Naive thymus-derived CD4-positive, alpha-beta T cell (primary cell): Measurements from ENCODE around the gene NTRK3. TPM values are rescaled to one million over a fixed set of nuclear protein-coding genes. Genes with fewer than 3 reads are reported as not detected.

ENCODE experiments used
- ATAC-seq: fragments of 150-1000 bp; cut with Tn5 transposase; 2 replicates; pipeline ENCODE4 v1.10.0; 2021; ENCODE audit warnings: mild to moderate bottlenecking, moderate library complexity
- CTCF ChIA-PET: fragments of 350-600 bp; sonication (Branson Sonifier 250); formaldehyde crosslinking; loops from one replicate; lab custom pipeline; 2021; ENCODE audit warnings: antibody characterized with exemption; lab: Charles Lee
- POLR2A ChIA-PET: fragments of 350-600 bp; sonication (Branson Sonifier 250); formaldehyde crosslinking; loops from one replicate; lab custom pipeline; 2021; ENCODE audit warnings: antibody characterized with exemption, inconsistent platforms; lab: Charles Lee
- DNase-seq, 9 donors: peaks; one replicate each; pipeline versions ENCODE4 v3.0.0 to v3.0.0-alpha.2; 2020 to 2022; ENCODE audit warnings: mixed read lengths in 1 of 9
- H3K27ac ChIP-seq: one replicate; pipeline ENCODE4 v1.7.0; 2013; ENCODE audit warnings: mild to moderate bottlenecking, low read depth, low read length, moderate library complexity
- H3K27me3 ChIP-seq, 2 donors: one replicate each; pipeline ENCODE4 v1.7.0; 2013; ENCODE audit warnings: low read length in 2 of 2, mild to moderate bottlenecking in 2 of 2, moderate library complexity in 2 of 2; ENCODE audit not compliant: control insufficient read depth in 2 of 2, insufficient read depth in 2 of 2
- H3K36me3 ChIP-seq, 3 experiments: 1 replicate in 2 of 3; 2 replicates in 1 of 3; pipeline ENCODE4 v1.7.0; 2013; ENCODE audit warnings: low read length in 3 of 3, mild to moderate bottlenecking in 3 of 3, moderate library complexity in 1 of 3; ENCODE audit not compliant: insufficient read depth in 3 of 3, control insufficient read depth in 2 of 3
- H3K4me1 ChIP-seq, 2 donors: one replicate each; pipeline ENCODE4 v1.7.0; 2013; ENCODE audit warnings: low read length in 2 of 2, mild to moderate bottlenecking in 2 of 2, moderate library complexity in 1 of 2; ENCODE audit not compliant: control insufficient read depth in 2 of 2, insufficient read depth in 2 of 2
- H3K4me3 ChIP-seq: 2 replicates; pipeline ENCODE4 v1.7.0; 2013; ENCODE audit warnings: mild to moderate bottlenecking, low read length
- H3K9me3 ChIP-seq, 3 experiments: 1 replicate in 2 of 3; 2 replicates in 1 of 3; pipeline ENCODE4 v1.7.0; 2013; ENCODE audit warnings: low read length in 3 of 3; ENCODE audit not compliant: control insufficient read depth in 2 of 3
- H3K27ac Mint-ChIP-seq, 9 donors: one replicate each; pipeline ENCODE4 v1.8.0; 2020 to 2022; ENCODE audit warnings: mixed read lengths in 9 of 9, mild to moderate bottlenecking in 8 of 9, moderate library complexity in 5 of 9, inconsistent platforms in 2 of 9
- H3K27me3 Mint-ChIP-seq, 5 donors: one replicate each; pipeline ENCODE4 v1.8.0; 2021 to 2022; ENCODE audit warnings: mixed read lengths in 5 of 5, mild to moderate bottlenecking in 1 of 5
- H3K36me3 Mint-ChIP-seq, 5 donors: one replicate each; pipeline ENCODE4 v1.8.0; 2020 to 2022; ENCODE audit warnings: mixed read lengths in 5 of 5, mild to moderate bottlenecking in 3 of 5, inconsistent platforms in 1 of 5
- H3K4me1 Mint-ChIP-seq, 7 donors: one replicate each; pipeline ENCODE4 v1.8.0; 2020 to 2022; ENCODE audit warnings: mixed read lengths in 7 of 7, mild to moderate bottlenecking in 3 of 7, inconsistent platforms in 1 of 7
- H3K4me3 Mint-ChIP-seq, 10 donors: one replicate each; pipeline ENCODE4 v1.8.0; 2020 to 2022; ENCODE audit warnings: mild to moderate bottlenecking in 10 of 10, mixed read lengths in 10 of 10, moderate library complexity in 6 of 10, inconsistent platforms in 2 of 10
- H3K9me3 Mint-ChIP-seq, 11 donors: one replicate each; pipeline ENCODE4 v1.8.0; 2020 to 2022; ENCODE audit warnings: mixed read lengths in 11 of 11, mild to moderate bottlenecking in 4 of 11, inconsistent platforms in 1 of 11, moderate library complexity in 1 of 11
- intact Hi-C, 2 donors: fragments of 100-400 bp; cut with micrococcal nuclease; formaldehyde crosslinking; loops; one replicate each; pipeline ENCODE4 v1.15.1; 2023
- polyA plus RNA-seq, 2 donors: library from polyadenylated mRNA; unstranded; fragments of 300-500 nt; fragmentation: Illumina TruSeq; gene quantifications; one replicate each; pipeline ENCODE4 v1.2.3, GENCODE V29; 2021
- total RNA-seq, 6 experiments: library from RNA in 5 of 6; stranded (reverse) in 5 of 6; gene quantifications; 1 replicate in 5 of 6; 2 replicates in 1 of 6; pipeline ENCODE4 v1.2.3 and lab custom pipeline; 2021 to 2026

Gene NTRK3
- total and polyA plus RNA-seq, 7 experiments from 2014 or later: 0.05 to 0.78 TPM; not detected in 5

DNA sequence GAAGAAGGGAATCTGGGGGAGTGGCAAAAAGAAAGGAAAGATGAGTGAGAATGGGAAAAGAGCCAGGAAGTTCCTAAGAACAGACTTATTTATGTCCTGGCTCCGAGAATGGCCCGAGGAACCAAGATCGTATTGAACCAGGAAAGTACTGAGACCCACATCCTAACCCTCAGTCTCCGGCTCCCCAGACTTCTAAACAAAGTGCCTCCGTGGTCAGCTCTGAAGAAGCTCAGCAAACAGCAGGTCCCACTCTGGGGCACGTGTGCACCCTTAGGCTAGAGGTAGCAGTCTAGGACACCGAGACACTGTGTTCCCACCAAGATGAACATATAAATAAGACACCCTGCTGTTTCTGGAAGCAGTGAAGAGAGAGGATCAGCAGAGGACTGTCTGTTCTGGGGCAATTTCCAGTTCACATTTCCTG is 307.4 kb downstream of the NTRK3 start:
- ChIA-PET POLR2A (no interaction called here), CTCF (no interaction called here)
- H3K9me3 Mint-ChIP-seq: peaks cover 0 to 3% (median 0%) of the 10 kb centered on the region in 11 donors
- H3K27me3 ChIP-seq: no peaks in the 10 kb centered on the region
- intact Hi-C loops: no loop called here
- H3K4me1 Mint-ChIP-seq: peaks cover 0 to 1% (median 0%) of the 10 kb centered on the region in 7 donors
- H3K4me1 ChIP-seq: no peaks in the 10 kb centered on the region
- no peak for ATAC-seq
- DNase-seq: no peak
- no peak overlapping the region for H3K27ac ChIP-seq
- no peak overlapping the region for H3K27ac Mint-ChIP-seq
- H3K36me3 Mint-ChIP-seq: no peaks in the 10 kb centered on the region
- no peak overlapping the region for H3K4me3 ChIP-seq
- peaks cover 0 to 3% (median 0%) of the 10 kb centered on the region in 5 donors for H3K27me3 Mint-ChIP-seq
- H3K9me3 ChIP-seq: no peaks in the 10 kb centered on the region
- no peak overlapping the region for H3K4me3 Mint-ChIP-seq
- no peaks in the 10 kb centered on the region for H3K36me3 ChIP-seq

DNA sequence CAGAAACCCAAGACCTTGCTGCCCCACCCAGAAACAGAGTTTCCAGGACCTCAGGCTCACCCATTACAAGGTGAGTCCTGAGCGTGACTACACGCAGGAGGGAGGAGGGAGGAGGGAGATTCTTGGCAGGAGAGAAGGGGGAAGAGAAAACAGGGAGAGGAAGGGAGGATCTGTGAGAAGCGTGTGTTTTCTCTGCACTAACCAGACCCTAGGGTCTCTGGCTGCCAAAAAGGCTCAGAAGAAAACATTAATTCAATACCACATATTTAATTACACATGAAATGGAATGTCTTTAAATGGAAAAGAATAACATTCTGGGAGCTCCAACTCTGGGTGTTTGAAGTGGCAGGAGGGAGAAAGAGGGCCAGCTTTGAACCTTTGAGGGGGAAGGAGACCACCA is 309.0 kb downstream of the NTRK3 start:
- no peak overlapping the region for H3K27ac Mint-ChIP-seq
- H3K36me3 Mint-ChIP-seq: no peaks in the 10 kb centered on the region
- CTCF ChIA-PET: no interaction called here

DNA sequence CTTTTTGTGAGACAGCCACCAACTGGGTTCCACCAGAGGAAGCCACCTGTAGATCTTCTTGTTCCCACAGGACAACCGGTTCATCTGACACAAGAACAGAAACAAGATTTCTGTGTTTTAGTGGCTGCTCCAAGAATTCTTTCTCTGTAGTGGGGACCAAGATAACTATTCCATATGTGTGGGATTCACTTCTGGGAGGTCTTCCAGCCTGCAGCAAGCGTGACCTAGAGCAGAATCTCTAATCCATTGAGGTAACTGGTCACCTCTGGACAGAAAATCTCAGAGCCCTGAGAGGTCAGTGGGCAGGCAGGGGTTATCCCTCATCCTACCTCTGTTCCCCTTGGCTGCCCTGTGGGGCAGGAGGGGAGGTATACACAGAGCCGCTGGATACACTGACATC is 311.3 kb downstream of the NTRK3 start:
- no peak overlapping the region for H3K4me3 ChIP-seq
- Mint-ChIP-seq H3K36me3 (no peaks in the 10 kb centered on the region), H3K9me3 (peaks cover 0 to 1% (median 0%) of the 10 kb centered on the region in 11 donors), H3K4me1 (peaks cover 0 to 1% (median 0%) of the 10 kb centered on the region in 7 donors), H3K27ac (no peak overlapping the region), H3K27me3 (peaks cover 0 to 4% (median 0%) of the 10 kb centered on the region in 5 donors), H3K4me3 (no peak overlapping the region)
- CTCF ChIA-PET: no interaction called here
- intact Hi-C loops: no loop called here
- H3K27me3 ChIP-seq: no peaks in the 10 kb centered on the region
- H3K36me3 ChIP-seq: no peaks in the 10 kb centered on the region
- no peaks in the 10 kb centered on the region for H3K9me3 ChIP-seq
- no peak for ATAC-seq
- H3K4me1 ChIP-seq: no peaks in the 10 kb centered on the region
- POLR2A ChIA-PET: no interaction called here
- H3K27ac ChIP-seq: no peak overlapping the region
- no peak for DNase-seq

More for the DNA sequence above, 309.0 kb downstream of the NTRK3 start:
- H3K9me3 Mint-ChIP-seq: peaks cover 0 to 3% (median 0%) of the 10 kb centered on the region in 11 donors
- peaks cover 0 to 3% (median 0%) of the 10 kb centered on the region in 5 donors for H3K27me3 Mint-ChIP-seq
- Histone ChIP-seq H3K4me3 (no peak overlapping the region), H3K27ac (no peak overlapping the region), H3K36me3 (no peaks in the 10 kb centered on the region), H3K4me1 (no peaks in the 10 kb centered on the region), H3K9me3 (no peaks in the 10 kb centered on the region), H3K27me3 (no peaks in the 10 kb centered on the region)
- POLR2A ChIA-PET: no interaction called here
- intact Hi-C loops: no loop called here
- H3K4me3 Mint-ChIP-seq: no peak overlapping the region
- H3K4me1 Mint-ChIP-seq: peaks cover 0 to 1% (median 0%) of the 10 kb centered on the region in 7 donors
- ATAC-seq (no peak), DNase-seq (no peak)

DNA sequence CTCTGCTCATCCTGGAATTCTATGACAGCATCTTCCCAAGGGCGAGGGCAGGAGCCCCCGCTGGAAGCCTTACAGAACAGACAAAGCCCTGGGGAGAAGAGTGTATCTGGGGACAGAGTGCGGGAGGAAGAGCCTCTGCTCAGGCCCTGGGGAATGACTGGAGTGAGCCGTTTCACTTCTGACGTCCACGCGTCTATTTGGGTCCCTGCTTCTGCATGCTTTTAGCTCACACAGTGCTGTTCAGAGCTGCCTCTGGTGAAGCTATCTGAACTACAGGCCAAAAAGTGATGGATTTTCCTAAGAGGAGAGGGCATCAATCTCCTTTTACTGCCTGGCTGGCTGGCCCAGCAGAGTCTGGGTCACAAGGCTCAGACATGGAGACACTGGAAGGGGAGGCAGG is 311.8 kb downstream of the NTRK3 start:
- H3K27me3 Mint-ChIP-seq: peaks cover 0 to 4% (median 0%) of the 10 kb centered on the region in 5 donors
- H3K4me1 Mint-ChIP-seq: peaks cover 0 to 5% (median 4%) of the 10 kb centered on the region in 7 donors
- H3K36me3 Mint-ChIP-seq: no peaks in the 10 kb centered on the region
- no peak for DNase-seq
- ATAC-seq: no peak
- ChIA-PET POLR2A (interaction anchor here (0.7 kb wide), 1 partner anchor 56 kb away, joined by 3 read pairs; no protein-coding TSS in a partner anchor), CTCF (no interaction called here)
- no peak overlapping the region for H3K4me3 Mint-ChIP-seq
- Histone ChIP-seq H3K36me3 (no peaks in the 10 kb centered on the region), H3K27ac (no peak overlapping the region), H3K9me3 (no peaks in the 10 kb centered on the region), H3K27me3 (no peaks in the 10 kb centered on the region), H3K4me3 (no peak overlapping the region), H3K4me1 (peaks cover 0 to 5% of the 10 kb centered on the region in 2 donors)
- intact Hi-C loops: no loop called here
- no peak overlapping the region for H3K27ac Mint-ChIP-seq
- H3K9me3 Mint-ChIP-seq: peaks cover 0 to 3% (median 0%) of the 10 kb centered on the region in 11 donors

DNA sequence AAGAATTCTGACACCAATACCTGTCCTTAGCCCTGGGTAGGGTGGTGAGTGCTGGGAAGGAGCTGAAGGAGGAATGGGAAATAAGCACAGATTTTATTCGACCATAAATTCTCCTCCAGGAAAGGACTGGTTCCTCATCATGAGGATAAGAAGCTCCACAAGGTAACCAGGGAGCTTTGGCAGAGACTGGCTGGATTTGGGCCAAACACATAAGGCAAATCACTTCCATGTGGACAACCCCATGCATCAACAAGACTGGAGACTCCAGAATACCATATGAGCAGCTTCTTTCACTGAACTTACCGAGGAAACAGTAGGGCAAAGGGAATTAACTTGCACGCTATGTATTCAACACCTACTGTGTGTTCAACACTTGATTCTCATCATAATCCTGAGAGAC is 312.5 kb downstream of the NTRK3 start:
- ATAC-seq: no peak
- no peaks in the 10 kb centered on the region for H3K36me3 Mint-ChIP-seq
- POLR2A ChIA-PET: interaction anchor here (0.7 kb wide), 1 partner anchor 55 kb away, joined by 3 read pairs; no protein-coding TSS in a partner anchor
- peaks cover 0 to 4% (median 0%) of the 10 kb centered on the region in 5 donors for H3K27me3 Mint-ChIP-seq
- Histone ChIP-seq H3K36me3 (no peaks in the 10 kb centered on the region), H3K27me3 (no peaks in the 10 kb centered on the region), H3K9me3 (no peaks in the 10 kb centered on the region), H3K4me3 (no peak overlapping the region), H3K27ac (no peak overlapping the region), H3K4me1 (peaks cover 0 to 5% of the 10 kb centered on the region in 2 donors)
- DNase-seq: no peak
- H3K9me3 Mint-ChIP-seq: peaks cover 0 to 3% (median 0%) of the 10 kb centered on the region in 11 donors
- CTCF ChIA-PET: no interaction called here
- no peak overlapping the region for H3K27ac Mint-ChIP-seq
- peaks cover 0 to 5% (median 4%) of the 10 kb centered on the region in 7 donors for H3K4me1 Mint-ChIP-seq
- intact Hi-C loops: no loop called here
- H3K4me3 Mint-ChIP-seq: no peak overlapping the region

DNA sequence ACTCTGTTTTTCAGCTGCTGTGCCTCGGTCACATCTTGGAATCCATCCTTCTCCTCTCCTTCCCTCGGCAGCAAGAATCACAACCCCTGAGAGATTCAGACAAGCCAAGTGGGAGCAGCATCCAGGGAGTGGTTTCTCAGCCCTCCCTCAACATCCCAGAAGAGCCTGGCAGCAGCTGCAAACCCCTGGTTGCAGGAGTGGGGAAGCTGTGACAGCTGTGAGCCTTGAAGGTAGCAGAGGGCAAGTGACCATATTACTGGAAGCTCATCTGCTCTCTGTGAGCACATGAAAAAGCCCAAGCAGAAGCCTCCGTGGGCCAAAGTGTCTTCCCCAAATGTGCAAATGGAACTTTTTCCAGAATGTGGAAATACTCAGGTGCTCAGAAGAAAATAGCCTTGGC is 312.9 kb downstream of the NTRK3 start:
- POLR2A ChIA-PET: no interaction called here
- H3K27ac Mint-ChIP-seq: no peak overlapping the region
- H3K4me1 Mint-ChIP-seq: peaks cover 0 to 5% (median 4%) of the 10 kb centered on the region in 7 donors
- ATAC-seq: no peak
- peaks cover 0 to 5% of the 10 kb centered on the region in 2 donors for H3K4me1 ChIP-seq
- no peak for DNase-seq
- H3K4me3 ChIP-seq: no peak overlapping the region
- no peaks in the 10 kb centered on the region for H3K36me3 ChIP-seq
- no peaks in the 10 kb centered on the region for H3K36me3 Mint-ChIP-seq
- no peak overlapping the region for H3K4me3 Mint-ChIP-seq
- H3K27me3 ChIP-seq: no peaks in the 10 kb centered on the region
- no peaks in the 10 kb centered on the region for H3K9me3 ChIP-seq
- H3K27ac ChIP-seq: no peak overlapping the region
- intact Hi-C loops: no loop called here
- H3K9me3 Mint-ChIP-seq: peaks cover 0 to 3% (median 0%) of the 10 kb centered on the region in 11 donors
- peaks cover 0 to 4% (median 0%) of the 10 kb centered on the region in 5 donors for H3K27me3 Mint-ChIP-seq
- CTCF ChIA-PET: no interaction called here

DNA sequence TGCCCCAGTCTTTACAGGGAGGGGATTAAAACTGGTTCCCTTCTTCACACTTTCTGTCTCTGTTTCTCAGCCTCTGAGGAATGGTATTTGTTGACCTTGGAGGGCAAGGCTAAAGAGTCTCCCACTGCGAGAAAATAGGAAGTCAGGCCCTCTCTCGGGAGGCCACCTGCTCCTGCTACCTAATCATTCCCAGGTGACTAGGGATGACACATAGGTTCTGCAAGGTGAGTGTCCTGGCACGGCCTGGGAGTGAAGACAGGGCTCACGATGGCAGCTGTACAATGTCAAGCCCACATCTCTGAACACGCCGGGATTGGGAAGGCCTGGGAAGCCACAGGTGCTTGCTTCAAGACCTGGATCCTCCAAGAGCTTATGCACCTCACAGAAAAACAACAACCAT is 314.2 kb downstream of the NTRK3 start:
- Mint-ChIP-seq H3K9me3 (peaks cover 0 to 3% (median 0%) of the 10 kb centered on the region in 11 donors), H3K27me3 (peaks cover 0 to 10% (median 7%) of the 10 kb centered on the region in 5 donors), H3K4me1 (peaks cover 0 to 9% (median 4%) of the 10 kb centered on the region in 7 donors), H3K27ac (no peak overlapping the region), H3K36me3 (no peaks in the 10 kb centered on the region), H3K4me3 (no peak overlapping the region)
- Histone ChIP-seq H3K27ac (no peak overlapping the region), H3K36me3 (no peaks in the 10 kb centered on the region), H3K4me1 (peaks cover 0 to 5% of the 10 kb centered on the region in 2 donors), H3K4me3 (no peak overlapping the region), H3K9me3 (no peaks in the 10 kb centered on the region), H3K27me3 (no peaks in the 10 kb centered on the region)
- ChIA-PET POLR2A (no interaction called here), CTCF (no interaction called here)
- ATAC-seq (no peak), DNase-seq (no peak)
- intact Hi-C loops: no loop called here
